Femur (tissue), 1 donor: Measurements from ENCODE around the gene PRKCE.
"Not testable (repeated sequence)": the region's sequence is repeated elsewhere in the genome, so short reads cannot be mapped to it uniquely, and the experiment has no call there.

ENCODE experiments used
- DNase-seq: peaks from one replicate; pipeline ENCODE4 v3.0.0-alpha.2; 2017

The PRKCE gene

DNA sequence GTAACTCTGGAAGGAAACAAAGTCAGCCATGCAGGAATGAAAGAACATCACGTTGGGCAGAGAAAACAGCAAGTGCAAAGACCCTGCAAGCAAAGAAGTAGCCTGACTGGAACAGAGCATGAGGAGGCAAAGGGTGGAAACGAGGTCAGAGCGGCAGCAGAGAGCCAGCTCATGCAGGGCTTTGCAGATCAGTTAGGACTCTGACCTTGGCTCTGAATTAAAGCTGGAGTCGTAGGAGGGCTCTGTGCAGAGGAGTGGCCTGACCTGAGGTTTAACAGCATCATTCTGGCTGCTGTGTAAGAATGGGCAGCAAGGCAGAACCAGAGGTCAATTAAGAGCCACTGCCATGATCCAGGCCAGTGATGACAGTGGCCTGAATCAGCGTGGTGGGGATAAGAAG lies 220.7 kb downstream of the PRKCE start:
- no peak for DNase-seq

DNA sequence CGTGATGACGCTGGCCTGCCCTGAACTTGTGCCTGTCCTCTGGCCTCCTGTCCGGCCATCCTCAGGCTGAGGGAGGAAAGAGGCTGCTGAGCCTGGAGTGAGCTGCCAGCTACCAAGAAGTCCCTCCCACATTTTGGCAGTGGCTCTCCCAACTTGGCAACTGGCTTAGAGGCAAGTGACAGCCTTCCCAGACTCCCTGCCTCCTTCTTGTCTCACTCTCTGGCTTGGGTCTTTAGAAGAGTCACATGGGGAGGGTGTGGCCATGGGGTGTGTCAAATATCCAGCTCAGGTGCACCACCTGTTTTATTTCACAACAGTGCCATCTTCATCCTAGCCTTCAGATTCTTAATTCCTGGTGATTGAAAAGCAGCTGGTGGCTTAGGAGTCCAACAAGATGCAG lies 222.9 kb downstream of the PRKCE start:
- DNase-seq = peak; percentile 71

DNA sequence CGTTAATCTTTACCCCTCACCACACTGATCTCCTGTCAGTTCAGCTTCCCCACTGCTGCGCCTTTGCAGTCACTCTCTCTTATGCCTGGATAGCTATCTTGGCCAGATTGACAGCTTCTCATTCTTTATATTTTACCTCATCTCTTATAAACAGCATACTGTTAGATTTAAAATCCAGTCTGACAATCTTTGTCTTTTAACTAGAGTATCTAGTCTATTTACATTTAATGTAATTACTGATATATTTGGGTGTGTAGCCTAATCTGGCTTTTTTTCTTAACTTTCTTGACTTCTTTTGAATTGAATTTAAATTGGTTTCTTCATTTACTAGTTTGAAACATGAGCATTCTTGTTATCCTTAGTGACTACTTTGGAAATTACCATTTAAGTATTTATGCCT lies 225.1 kb downstream of the PRKCE start:
- no peak for DNase-seq

DNA sequence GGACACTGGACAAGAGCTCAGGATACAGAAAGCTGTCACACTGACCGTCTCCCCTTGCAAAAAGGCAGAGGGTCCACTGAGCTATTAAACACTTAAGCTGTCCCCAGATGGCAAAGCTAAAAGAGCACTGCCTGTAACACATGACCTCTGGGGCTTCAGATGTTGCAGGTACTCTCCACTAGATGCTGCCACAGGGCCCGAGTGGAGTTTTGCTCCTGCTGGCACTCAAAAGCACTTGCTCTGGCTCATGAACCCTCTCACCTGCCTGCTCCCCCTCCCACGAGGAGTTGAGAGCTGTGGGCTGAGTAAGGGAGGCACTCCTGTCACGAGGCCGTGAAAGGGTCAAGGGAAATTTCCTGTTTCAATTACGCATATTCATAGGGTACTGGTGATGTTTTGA lies 227.9 kb downstream of the PRKCE start:
- no peak for DNase-seq

DNA sequence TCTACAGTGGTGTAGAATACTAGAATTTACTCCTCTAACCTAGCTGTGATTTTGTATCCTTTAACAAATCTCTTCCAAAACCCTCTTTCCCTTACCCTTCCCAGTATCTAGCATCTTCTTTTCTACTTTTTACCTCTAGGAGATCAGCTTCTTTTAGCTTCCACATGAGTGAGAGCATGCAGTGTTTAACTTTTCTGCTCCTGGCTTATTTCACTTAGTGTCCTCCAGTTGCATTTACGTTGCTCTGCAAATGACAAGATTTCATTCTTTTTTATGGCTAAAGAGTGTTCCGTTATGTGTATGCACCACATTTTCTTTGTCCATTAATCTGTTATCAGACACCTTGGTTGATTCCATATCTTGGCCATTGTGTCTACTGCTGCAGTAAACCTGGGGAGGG lies 228.5 kb downstream of the PRKCE start:
- no peak for DNase-seq

DNA sequence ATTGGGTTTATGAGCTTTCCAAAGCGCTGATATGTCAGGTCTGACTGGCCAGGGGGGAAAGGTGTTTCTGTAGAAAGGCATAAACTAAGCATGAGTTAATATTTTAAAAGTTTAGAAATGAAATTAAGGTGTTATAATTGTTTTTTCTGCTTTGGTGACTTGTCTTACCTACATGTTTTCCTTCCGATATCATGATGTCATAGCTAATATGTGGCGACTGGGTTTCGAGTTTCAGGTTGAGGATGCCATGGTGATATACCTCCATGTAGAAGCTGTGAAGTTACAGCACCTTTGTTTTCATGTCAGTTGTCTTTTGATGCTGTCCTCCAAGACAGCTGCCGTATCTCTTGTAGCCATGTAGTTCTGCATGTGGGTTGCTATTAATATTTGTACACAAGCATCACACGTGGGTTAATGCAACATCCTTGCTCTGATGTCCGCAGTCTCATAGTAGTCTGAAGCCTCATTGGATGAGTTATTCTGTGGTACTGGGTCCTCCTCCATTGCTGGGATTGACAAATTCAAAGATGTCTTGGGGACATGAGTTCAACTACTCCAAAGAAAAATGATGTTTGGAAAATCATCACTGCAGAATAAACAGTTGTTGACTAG lies 230.6 kb downstream of the PRKCE start:
- no peak for DNase-seq

DNA sequence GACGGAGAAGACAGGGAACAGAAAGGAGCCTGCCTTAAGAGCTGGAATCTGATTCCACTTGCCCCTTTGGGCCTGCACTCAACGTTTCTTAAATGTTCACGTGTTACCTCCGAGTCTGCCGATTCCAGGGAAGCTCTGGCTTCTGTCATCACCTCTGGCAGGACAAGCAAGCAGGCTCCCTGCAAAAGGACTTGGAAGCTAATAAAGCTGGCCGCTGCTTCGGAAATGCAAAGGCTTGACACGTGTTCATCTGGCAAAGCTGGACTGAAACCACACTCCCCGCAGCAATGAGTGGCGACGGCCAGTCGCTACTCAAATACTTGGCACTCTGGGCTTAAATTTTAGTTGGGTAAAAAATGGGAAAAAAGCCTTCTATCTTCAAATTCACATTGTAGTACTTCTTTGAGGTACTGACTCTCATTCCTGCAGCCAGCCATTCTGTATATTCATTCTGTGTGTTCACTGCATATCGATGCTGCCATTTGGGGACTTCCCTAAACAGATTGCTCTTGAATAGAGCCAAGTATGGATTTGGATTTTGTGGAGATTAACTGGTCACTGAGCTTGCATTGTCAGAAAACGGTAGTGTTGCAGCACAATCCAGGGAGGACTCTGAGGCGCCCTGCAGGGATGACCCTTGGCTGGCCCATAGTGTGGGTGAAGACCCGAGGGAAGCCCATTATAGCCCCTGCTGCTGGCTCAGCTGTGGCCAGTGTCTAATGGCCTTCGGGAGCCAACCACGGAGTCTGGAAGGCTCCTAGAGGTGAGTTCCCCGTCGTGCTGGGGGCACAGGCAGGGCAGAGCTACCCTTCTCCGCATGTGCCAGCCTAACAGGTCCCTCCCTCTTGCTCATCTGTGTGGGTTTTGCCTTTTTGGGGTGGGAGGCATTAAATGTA lies 231.5 kb downstream of the PRKCE start:
- DNase-seq = peak; percentile 90

DNA sequence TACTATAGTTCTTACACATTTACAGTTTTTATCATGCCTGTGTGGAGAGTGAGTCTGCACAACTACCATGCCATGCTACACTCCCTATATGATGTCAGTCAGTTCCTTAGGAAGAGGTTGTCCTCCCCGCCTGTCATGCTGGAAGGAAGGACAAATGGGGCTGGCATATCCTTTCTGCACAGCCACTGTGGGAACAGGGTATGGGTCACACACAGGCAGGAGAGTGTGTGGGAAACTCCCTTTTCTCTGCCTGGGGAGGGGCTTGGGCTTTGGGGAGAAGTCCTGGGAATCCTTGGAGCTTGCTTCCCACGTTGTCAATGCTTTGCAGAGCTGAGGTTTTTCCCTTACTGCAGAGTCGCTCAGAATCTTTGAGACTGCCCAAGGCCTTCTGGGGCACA lies 232.1 kb downstream of the PRKCE start:
- DNase-seq = no peak

DNA sequence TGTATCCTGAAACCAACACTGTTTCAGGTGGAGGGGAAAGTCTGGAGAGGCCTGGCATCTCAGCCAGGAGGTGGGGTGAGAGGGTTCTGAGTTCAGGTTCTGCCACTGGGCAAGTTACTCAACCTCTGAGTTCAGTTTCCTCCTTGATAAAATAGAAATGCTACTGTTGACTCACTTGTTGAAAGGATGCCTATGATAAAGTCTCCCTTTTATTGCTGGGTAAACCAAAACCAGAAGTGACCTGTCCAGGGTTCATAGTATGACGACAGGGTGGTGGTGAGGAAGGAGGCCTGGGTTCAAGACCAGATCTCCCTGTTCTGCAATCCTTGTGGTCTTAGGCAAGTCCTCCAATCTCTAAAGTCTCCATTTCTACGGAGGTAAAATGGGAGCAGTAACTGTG lies 232.7 kb downstream of the PRKCE start:
- DNase-seq = no peak

DNA sequence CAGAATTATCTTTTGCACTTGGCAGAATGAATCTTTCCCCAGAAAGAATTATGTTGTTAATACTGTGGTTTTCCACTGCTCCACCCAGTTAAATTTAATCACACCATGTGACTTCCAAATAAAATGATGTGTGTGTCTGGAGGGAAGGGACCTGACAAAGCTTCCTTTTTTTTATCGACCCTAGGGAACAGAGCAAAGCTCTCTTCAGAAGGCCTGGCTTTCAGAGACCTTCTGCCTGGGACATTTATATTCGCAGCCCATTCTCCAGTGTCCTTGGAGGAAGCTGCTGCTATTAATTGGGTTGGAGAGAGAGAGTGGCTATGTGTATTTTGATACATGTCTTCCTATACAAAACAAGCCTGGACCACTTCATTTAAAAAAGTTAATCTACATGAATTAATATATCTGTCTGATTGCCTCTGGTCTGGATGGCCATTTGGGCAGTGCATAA lies 233.7 kb downstream of the PRKCE start:
- no peak for DNase-seq

DNA sequence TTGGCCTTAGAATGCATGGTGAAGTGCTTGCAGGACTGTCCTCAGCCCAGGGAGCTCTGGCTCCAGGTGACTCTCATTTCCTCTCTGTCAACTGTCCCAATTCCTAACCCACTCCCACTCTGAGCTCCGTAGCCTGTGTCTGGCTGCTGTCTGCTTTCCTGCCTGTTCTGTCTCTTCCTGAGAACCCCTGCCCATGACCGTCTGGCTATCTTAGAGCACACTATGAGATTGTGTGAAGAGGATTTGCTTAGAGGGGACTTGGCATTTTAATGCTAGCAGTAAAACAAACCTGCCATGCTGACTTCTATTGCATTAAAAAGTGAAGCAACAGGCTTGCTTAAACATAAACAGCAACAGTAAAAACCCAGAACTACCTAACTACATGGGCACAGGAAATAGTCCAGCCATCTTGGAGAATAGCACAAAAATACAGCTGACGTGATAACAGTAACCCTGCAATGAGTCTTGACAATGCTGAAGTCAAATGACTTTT lies 234.7 kb downstream of the PRKCE start:
- no peak for DNase-seq

DNA sequence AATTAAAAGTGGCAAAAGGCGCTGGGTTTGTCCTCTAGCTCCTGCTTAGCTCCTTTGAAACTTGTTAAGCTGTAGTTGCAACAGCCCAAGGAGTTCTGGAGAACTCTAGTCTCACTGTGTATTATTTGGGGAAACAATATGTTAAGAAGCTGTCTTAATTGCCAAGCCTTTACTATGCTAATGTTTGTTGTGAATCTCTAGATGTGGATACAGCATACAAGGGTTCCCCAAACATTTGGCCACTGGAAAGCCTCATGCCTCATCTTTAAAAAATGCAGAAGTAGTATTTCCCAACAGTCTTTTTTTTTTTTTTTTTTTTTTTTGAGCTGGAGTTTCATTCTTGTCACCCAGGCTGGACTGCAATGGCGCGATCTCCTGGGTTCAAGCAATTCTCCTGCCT lies 236.7 kb downstream of the PRKCE start:
- DNase-seq = no peak

DNA sequence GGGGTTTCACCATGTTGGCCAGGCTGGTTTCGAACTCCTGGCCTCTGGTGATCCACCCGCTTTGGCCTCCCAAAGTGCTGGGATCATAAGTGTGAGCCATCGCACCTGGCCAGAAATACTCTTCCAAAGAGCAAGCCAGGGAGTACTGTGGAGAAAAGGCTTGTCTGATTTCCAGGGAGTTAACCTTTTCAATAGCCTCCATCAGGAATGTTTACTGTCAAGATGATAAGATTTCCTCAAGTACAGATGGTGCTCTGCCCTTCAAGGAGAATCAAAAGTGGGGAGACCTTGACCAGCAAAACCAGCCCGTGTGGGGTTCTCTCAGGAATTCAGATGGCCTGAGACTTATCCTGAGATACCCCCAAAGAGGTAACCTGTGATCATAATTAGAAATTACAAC lies 237.2 kb downstream of the PRKCE start:
- DNase-seq = no peak

DNA sequence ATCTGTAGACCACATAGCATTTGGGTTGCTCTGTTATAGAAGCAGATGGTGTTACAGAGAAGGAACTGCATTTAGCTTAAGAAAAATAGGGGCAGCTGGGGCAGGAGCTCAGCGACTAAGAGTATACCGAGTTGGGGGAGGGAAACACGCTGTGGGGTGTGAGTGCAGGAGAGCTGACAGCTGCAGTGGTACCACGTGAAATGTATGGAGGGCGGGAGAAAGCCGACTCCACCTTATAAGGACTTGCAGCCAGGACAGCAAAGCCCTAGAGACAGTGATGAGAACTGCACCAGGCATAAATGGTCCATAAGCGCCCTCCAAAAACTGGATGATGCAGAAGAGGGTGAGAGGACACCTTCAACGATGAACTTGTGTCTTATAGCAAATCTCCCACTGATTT lies 237.6 kb downstream of the PRKCE start:
- DNase-seq = peak; percentile 69

DNA sequence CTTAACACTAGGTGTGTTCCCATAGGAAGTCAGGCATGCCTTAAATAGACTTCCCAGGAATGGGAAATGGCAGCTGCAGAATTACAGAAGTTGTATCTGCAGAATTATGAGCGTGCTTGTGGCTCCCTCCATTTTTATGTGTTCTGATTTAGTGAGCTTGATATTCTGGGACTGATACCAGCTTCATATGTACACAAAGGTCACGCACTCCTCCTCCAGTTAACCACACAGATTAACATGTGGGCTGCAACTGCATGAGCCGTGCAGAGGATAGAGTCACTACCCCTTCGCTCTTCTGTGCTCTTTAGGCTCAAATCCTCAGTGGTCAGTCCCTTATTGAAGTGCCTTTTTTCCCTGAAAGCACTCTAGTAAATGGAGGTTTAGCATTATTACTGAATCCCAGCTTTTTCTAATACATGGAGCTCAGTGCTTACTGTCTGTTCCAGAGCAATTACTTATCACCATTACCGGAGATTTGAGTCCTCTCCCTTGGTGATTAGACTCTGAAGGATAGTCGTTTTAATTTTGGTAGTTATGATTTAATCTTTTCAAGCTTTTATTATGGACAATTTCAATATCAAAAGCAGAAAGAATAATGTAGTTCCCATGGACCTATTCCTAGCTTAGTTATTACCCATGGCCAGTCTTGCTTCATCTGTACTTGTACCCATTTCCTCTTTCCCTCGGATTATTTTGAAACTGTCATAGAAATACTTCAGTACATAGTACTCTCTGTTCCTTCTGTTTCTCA lies 238.3 kb downstream of the PRKCE start:
- no peak for DNase-seq

DNA sequence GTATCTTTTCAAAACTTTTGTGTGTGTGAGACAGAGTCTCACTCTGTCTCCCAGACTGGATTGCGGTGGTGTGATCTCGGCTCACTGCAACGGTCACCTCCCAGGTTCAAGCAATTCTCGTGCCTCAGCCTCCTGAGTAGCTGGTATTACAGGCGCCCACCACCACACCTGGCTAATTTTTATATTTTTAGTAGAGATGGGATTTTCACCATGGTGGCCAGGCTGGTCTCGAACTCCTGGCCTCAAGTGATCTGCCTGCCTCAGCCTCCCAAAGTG lies 238.8 kb downstream of the PRKCE start:
- DNase-seq = not testable (repeated sequence)

DNA sequence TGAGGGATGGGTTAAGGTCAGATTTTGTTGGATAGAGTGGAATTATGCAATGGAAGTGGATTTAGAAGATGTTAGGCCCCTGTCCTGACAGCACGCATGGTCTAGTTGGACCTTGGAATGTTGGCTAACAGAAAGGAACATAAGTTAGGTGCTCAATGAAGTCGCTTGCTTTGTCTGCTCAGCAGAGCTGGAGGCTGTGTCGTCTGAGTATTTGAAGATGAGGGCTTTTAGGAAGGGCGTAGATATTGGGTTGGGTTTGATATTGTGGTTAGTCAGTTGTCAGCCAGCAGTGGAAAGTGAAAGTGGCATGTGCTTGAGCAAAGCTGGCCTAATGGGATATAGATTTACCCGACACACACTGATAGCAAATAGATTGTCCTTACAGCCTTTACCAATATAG lies 239.3 kb downstream of the PRKCE start:
- DNase-seq = no peak

DNA sequence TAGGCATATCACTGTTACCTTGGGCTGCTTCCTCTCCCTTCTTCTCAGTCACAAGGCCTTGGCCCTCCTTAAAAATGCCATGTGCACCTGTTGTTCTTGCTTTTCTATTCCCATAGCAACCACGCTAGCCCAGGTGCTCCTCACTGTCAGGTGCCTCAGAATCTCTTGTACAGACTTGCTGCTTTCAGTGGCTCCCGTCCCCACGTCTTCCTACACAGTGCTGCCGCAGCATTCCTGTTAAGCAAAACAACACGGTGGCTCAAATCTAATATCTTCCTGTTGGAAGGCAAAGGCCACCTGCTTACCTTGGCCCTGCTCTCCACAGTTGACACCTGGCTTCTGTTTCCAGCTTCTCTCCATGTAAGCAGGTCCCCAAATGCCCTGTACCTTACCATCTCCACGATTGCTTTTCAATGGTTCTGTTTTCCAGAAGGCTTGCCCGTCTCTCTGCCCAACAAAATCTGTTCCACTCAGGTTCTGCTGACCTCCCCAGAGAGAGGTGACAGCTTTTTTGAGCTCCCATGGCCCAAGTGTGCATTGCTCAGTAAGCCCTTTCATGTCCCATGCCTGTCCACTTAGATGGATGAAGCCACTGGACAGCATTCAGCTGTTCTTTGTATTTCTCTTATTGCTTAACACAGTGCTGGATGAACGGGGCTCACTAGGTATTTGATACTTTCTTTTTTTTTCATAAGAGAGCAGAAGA lies 240.4 kb downstream of the PRKCE start:
- DNase-seq = no peak

DNA sequence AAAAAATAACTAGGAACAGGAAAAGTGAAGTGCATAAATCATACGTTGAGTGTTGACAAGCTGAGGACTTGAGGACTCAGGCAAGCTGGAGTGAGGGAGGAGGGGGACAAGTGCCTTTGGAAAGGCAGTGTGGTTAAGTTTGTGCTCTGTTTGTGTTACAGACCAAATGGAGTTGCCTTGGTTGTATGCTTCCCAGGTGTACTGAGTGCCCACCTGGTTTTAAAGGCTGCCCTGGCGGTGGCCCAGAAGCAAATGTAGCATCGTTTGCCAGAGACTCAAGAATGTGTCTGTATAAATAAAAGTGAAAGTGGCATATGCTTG lies 240.9 kb downstream of the PRKCE start:
- no peak for DNase-seq

DNA sequence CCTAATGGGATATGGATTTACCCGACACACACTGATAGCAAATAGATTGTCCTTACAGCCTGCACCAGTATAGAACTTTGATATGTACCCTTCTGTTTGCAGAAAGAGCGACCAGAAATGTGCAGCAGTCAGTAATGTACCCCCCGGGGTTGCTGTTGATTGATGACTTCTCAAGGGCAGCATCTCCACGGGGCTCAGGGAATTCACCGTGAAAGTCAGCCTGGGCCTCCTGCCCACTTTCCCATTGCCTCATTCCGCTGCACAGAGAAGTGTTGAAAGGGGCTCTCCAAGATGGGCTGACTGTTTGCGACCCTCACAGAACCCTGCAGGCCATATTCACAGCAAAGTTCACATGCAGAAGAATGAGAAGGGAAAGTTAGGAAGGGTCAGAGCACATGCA lies 241.3 kb downstream of the PRKCE start:
- DNase-seq = peak; percentile 63

DNA sequence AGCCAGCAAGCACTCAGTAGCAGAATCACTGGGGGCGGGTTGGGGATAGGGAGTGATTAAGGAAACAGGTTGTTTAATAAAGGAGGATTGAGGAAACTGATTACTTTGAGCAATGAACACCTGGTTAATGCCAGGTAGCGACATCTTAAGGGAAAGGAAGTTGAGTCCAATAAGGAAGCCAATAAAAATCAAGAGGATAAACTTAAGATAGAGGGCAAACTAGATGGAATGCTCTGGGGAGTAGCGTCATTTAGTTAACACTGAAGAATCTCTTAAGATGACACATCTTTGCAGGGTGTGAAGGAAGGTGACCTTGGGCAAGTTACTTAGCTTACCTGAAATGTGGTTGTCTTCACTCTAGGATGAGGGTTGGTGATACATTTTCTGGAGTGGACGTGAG lies 242.7 kb downstream of the PRKCE start:
- no peak for DNase-seq

DNA sequence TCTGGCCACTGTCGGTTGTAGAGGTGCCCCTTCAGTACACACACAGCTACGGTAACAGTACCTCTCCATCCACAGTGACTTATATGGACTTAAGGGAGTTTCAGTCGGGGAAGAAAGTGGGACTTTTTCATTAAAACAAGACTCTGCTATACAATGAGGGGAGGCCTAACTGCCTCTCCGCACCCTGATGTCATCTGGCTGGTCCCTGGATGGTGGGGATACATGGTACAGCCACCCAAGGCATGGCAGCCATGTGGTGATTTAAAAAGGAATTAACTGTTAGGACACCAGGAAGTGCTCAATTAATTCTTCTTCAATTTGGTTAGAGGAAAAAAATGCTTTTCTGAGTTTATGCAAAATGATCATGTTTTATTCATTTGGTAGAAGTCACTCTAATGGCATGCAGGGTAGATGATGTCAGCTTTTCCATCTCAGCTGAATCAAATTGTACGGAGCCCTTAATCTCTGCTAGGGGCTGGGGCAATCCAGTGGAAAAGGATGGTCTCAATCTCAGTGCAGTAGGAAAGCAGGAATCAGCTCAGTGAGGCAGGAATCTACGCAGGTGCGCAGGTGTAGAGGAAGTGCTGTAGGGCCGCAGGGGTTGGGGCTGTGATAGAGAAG lies 243.9 kb downstream of the PRKCE start:
- no peak for DNase-seq

DNA sequence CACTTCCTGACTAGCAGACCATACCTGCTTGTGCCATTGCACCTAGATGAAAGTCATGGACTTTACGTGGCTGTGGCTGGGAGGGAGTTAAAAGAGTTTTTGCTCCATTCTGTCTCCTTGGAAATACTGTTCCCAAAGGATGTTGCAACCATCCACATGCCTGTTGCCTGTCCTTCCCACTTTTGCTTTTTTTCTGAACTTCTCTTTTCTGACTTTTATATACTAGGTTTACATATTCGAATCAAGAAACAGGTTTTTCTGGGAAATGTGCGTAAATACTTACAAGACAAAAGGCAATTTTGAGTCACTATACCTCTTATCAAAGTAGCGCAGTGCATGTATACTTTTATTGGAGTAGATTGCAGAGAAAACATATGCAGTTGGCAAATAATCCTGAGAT lies 244.8 kb downstream of the PRKCE start:
- DNase-seq = no peak
